ENCODE results near the gene MAOB. TPM values are rescaled to one million over a fixed set of nuclear protein-coding genes. Genes with fewer than 3 reads are reported as not detected.

MAOB gene
- total and polyA plus RNA-seq, 2 donors (not counting 3 experiments of a cell fraction or from before 2014, with no cell fraction given), result not detected

- H3K36me3 ChIP-seq (ENCODE audit: control insufficient read depth in 2 of 2, extremely low read depth in 1 of 2, insufficient read depth in 2 of 2, low read length in 2 of 2), result no peaks in the 10 kb centered on the region
- no TSS peak for BruUV-seq (replicated peaks)
- no peaks in the 10 kb centered on the region for H3K4me1 ChIP-seq (ENCODE audit: control insufficient read depth, extremely low read depth, insufficient read depth, low read length)
- no peaks in the 10 kb centered on the region for H3K27me3 ChIP-seq (ENCODE audit: control insufficient read depth in 2 of 2, insufficient read depth in 2 of 2, low read length in 2 of 2)
- no peaks in the 10 kb centered on the region for H4K20me1 ChIP-seq (replicated peaks; ENCODE audit: control insufficient read depth, extremely low read depth, insufficient read depth, low read length)
- TF ChIP-seq CTCF (IDR thresholded peaks at IDR 0.05; ENCODE audit: extremely low read depth in 1 of 2, insufficient read depth in 1 of 2, low read depth in 1 of 2, low read length in 2 of 2) (no peak), MAX (IDR thresholded peaks at IDR 0.05; ENCODE audit: insufficient read depth, insufficient read length) (no peak), FOS (IDR thresholded peaks at IDR 0.05; ENCODE audit: borderline replicate concordance, insufficient read depth, low read length) (no peak), POLR2A (IDR thresholded peaks at IDR 0.05; ENCODE audit: low read depth, low read length) (no peak), MYC (IDR thresholded peaks at IDR 0.05; ENCODE audit: low read depth, low read length) (no peak), POLR2AphosphoS5 (IDR thresholded peaks at IDR 0.05; ENCODE audit: insufficient read depth, low read depth, low read length) (no peak), GATA2 (IDR thresholded peaks at IDR 0.05; ENCODE audit: insufficient read depth, insufficient read length, low read depth, low read length) (no peak), JUN (IDR thresholded peaks at IDR 0.05; ENCODE audit: borderline replicate concordance, insufficient read depth, insufficient read length, low read depth) (no peak), EZH2 (IDR thresholded peaks at IDR 0.05; ENCODE audit: borderline replicate concordance, low read depth, low read length, severe bottlenecking) (no peak)
- POLR2A ChIA-PET, result no interaction called here
- intact Hi-C loops (cut with micrococcal nuclease) (no loop called here), dilution Hi-C loops (cut with MboI; ENCODE audit: extremely low pct_ligation_motif_present, low sequenced_read_pairs) (no loop called here)
- CTCF ChIA-PET, result no interaction called here
- FAIRE-seq (no peak), DNase-seq (ENCODE audit: low read depth, low spot score) (no peak)
- H3K9ac ChIP-seq (replicated peaks; ENCODE audit: extremely low read depth, insufficient read depth, low read length), result no peak overlapping the region
- H3K27ac ChIP-seq (ENCODE audit: insufficient read depth, low read depth, low read length), result no peak overlapping the region
- H3K4me3 ChIP-seq (replicated peaks in 1 of 3; ENCODE audit: insufficient read depth in 1 of 3, low read depth in 1 of 3, low read length in 3 of 3), result no peak overlapping the region
- no peak overlapping the region for H3K4me2 ChIP-seq (ENCODE audit: insufficient read depth, low read length)
- no peaks in the 10 kb centered on the region for H3K9me1 ChIP-seq (replicated peaks; ENCODE audit: control insufficient read depth, extremely low read depth, insufficient read depth, low read length)
- H3K9me3 ChIP-seq (replicated peaks; ENCODE audit: control insufficient read depth, insufficient read depth, low read length), result no peaks in the 10 kb centered on the region
- H2AFZ ChIP-seq (ENCODE audit: low read depth, low read length), result no peak overlapping the region
- H3K79me2 ChIP-seq (ENCODE audit: control insufficient read depth, insufficient read depth, low read length), result no peaks in the 10 kb centered on the region
Observed at GRCh38 chrX:43720082-43720481, 162.2 kb downstream of the MAOB start.

Data from endothelial cell of umbilical vein (primary cell).